ENCODE results near the gene DBET.
"Not testable (repeated sequence)": the region's sequence is repeated elsewhere in the genome, so short reads cannot be mapped to it uniquely, and the experiment has no call there.

DNA sequence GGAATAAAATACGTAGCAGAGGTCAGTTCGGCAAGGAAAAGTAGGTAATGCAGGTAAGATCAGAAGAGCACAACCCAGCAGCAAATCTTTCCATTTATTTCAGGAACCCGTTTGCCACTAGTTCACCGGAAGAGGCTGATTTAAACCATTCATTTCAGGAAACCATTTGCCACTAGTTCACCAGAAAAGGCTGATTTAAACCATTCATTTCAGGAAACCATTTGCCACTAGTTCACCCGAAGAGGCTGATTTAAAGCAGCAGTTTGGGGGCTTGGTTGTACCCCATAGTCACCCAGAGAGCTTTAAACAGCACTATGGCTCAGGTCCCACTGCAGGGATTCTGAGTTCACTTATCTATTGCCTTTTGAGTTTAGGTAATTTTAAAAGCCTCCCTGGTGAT is 33.0 kb upstream of the DBET start:
- TF ChIP-seq RARB (CRISPR knock-in tag; IDR thresholded peaks at IDR 0.05); ZC3H10 (CRISPR knock-in tag; IDR thresholded peaks at IDR 0.05); GLIS3 (CRISPR knock-in tag; IDR thresholded peaks at IDR 0.05); OSR1 (CRISPR knock-in tag; IDR thresholded peaks at IDR 0.05); ZFP3 (CRISPR knock-in tag; IDR thresholded peaks at IDR 0.05); ARNTL (CRISPR knock-in tag; IDR thresholded peaks at IDR 0.05; ENCODE audit: borderline replicate concordance, low read depth); ZFP30 (CRISPR knock-in tag; IDR thresholded peaks at IDR 0.05); ZNF565 (CRISPR knock-in tag; conservative IDR thresholded peaks at IDR 0.05; ENCODE audit: low read depth); TOX (CRISPR knock-in tag; IDR thresholded peaks at IDR 0.05; ENCODE audit: borderline replicate concordance): not testable (repeated sequence)
- TF ChIP-seq, protein P1, sequence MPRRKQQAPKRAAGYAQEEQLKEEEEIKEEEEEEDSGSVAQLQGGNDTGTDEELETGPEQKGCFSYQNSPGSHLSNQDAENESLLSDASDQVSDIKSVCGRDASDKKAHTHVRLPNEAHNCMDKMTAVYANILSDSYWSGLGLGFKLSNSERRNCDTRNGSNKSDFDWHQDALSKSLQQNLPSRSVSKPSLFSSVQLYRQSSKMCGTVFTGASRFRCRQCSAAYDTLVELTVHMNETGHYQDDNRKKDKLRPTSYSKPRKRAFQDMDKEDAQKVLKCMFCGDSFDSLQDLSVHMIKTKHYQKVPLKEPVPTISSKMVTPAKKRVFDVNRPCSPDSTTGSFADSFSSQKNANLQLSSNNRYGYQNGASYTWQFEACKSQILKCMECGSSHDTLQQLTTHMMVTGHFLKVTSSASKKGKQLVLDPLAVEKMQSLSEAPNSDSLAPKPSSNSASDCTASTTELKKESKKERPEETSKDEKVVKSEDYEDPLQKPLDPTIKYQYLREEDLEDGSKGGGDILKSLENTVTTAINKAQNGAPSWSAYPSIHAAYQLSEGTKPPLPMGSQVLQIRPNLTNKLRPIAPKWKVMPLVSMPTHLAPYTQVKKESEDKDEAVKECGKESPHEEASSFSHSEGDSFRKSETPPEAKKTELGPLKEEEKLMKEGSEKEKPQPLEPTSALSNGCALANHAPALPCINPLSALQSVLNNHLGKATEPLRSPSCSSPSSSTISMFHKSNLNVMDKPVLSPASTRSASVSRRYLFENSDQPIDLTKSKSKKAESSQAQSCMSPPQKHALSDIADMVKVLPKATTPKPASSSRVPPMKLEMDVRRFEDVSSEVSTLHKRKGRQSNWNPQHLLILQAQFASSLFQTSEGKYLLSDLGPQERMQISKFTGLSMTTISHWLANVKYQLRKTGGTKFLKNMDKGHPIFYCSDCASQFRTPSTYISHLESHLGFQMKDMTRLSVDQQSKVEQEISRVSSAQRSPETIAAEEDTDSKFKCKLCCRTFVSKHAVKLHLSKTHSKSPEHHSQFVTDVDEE (CRISPR knock-in tag; IDR thresholded peaks at IDR 0.05) = not testable (repeated sequence)
- TF ChIP-seq, protein P2, sequence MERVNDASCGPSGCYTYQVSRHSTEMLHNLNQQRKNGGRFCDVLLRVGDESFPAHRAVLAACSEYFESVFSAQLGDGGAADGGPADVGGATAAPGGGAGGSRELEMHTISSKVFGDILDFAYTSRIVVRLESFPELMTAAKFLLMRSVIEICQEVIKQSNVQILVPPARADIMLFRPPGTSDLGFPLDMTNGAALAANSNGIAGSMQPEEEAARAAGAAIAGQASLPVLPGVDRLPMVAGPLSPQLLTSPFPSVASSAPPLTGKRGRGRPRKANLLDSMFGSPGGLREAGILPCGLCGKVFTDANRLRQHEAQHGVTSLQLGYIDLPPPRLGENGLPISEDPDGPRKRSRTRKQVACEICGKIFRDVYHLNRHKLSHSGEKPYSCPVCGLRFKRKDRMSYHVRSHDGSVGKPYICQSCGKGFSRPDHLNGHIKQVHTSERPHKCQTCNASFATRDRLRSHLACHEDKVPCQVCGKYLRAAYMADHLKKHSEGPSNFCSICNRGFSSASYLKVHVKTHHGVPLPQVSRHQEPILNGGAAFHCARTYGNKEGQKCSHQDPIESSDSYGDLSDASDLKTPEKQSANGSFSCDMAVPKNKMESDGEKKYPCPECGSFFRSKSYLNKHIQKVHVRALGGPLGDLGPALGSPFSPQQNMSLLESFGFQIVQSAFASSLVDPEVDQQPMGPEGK (CRISPR knock-in tag; IDR thresholded peaks at IDR 0.05; ENCODE audit: borderline replicate concordance) = not testable (repeated sequence)

Measured in SK-N-SH treated with all-trans-retinoic acid at 6 μM for 48 hours (cell line).